GM10248 (cell line): ENCODE measurements around the gene WFS1.

Experiments used
- CTCF ChIA-PET: fragments of 300-600 bp; sonication (Branson Sonifier 250); formaldehyde crosslinking; extraction: SDS; loops from one replicate; lab custom pipeline; 2021; ENCODE audit warnings: antibody characterized with exemption; lab: Yijun Ruan, JAX
- POLR2A ChIA-PET: fragments of 350-650 bp; sonication (Branson Sonifier 250); formaldehyde crosslinking; extraction: SDS; loops from one replicate; lab custom pipeline; 2020; ENCODE audit warnings: antibody characterized with exemption; lab: Yijun Ruan, JAX
- DNase-seq: peaks from one replicate; pipeline ENCODE4 v3.0.0; 2012; ENCODE audit errors: extremely low spot score
- TF ChIP-seq, protein P1 (sequence below): IDR thresholded peaks from 2 replicates; pipeline ENCODE4 v1.5.1; 2012; ENCODE audit warnings: mild to moderate bottlenecking, low read depth; ENCODE audit errors: extremely low read depth, missing control alignments, control extremely low read depth

The WFS1 gene

DNA sequence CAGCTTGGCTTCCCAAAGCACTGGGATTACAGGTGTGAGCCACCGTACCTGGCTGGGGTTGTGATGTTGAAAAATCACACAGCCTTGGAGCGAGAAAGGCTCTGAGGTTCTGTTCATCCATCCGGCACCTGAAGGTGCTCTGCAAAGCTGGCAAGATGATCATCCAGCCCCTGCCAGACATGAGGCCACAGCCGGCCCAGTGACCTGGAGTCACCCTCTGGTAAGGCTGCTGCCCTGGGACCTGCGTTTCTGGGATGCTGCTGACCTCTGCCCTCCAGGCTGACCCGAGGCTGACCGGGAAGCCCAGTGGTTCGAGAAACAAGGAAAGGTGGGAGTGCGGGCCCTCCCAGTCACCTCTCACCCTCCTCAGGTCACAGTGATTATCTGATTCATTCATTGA lies 13.5 kb upstream of the WFS1 start:
- TF ChIP-seq, protein P1, sequence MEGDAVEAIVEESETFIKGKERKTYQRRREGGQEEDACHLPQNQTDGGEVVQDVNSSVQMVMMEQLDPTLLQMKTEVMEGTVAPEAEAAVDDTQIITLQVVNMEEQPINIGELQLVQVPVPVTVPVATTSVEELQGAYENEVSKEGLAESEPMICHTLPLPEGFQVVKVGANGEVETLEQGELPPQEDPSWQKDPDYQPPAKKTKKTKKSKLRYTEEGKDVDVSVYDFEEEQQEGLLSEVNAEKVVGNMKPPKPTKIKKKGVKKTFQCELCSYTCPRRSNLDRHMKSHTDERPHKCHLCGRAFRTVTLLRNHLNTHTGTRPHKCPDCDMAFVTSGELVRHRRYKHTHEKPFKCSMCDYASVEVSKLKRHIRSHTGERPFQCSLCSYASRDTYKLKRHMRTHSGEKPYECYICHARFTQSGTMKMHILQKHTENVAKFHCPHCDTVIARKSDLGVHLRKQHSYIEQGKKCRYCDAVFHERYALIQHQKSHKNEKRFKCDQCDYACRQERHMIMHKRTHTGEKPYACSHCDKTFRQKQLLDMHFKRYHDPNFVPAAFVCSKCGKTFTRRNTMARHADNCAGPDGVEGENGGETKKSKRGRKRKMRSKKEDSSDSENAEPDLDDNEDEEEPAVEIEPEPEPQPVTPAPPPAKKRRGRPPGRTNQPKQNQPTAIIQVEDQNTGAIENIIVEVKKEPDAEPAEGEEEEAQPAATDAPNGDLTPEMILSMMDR, result no peak
- DNase-seq, result no peak
- CTCF ChIA-PET, result interaction anchor here (1.3 to 18.6 kb wide), 5 partner anchors 8 to 258 kb away, joined by 3 to 514 read pairs (median 7); partner anchors contain the start of gene JAKMIP1
- POLR2A ChIA-PET, result no interaction called here

DNA sequence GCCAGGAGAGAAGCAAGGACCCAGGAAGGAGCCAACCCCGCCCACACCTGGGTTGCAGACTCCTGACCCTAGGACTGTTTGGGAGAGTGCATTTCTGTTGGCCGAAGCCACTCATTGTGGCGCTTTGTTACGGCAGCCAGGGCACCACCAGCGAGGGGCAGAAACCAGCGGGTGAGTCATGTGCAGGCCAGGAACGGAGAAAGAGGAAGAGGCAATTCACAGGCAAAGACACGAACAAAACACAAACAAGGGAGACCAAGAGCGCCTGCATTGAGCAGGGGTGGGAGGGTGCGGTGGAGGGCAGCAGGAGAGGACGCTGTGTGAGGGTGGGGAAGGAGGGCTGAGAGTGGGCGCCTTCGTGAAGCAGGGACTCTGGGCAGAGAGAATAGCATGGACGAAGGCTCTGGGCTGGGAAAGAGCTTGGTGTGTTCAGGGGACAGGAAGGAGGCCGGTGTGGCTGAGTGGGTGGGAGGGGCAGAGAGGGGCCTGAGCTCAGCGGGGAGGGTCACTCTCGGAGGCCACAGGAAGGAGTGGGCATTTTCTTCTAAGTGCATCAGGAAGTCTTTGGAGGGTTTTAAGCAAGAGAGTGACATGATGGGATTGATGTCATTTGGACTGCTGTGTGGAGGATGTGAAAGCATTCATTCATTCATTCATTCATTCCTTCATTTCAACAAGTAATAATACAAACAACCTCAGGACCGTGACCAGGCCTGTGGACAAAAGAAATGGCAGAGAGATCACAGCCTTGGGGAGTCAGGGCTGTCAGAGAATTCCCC lies 12.2 kb upstream of the WFS1 start:
- POLR2A ChIA-PET, result no interaction called here
- TF ChIP-seq, protein P1, result no peak

DNA sequence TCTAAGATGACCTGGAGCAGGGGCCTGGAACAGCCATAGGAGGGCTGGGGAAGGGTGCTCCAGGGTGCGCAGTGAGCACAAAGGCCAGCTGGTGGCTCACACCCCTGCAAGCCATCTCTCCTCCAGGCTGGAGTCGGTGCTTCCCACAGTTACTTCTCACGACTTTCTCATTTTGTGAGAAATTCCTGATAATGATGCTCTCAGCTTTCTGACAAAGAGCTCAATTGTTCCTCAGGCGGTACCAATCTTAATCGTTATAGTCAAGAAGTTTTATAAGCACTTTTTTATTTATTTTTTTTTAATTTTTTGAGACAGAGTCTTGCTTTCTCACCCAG lies 11.7 kb upstream of the WFS1 start:
- POLR2A ChIA-PET, result no interaction called here
- CTCF ChIA-PET, result interaction anchor here (0.8 to 18.6 kb wide), 3 partner anchors 7 to 70 kb away, joined by 3 to 514 read pairs (median 94); no protein-coding TSS in a partner anchor
- TF ChIP-seq, protein P1, result no peak

More for the DNA sequence above, 12.2 kb upstream of the WFS1 start:
- DNase-seq, result no peak
- CTCF ChIA-PET, result interaction anchor here (0.8 to 18.6 kb wide), 4 partner anchors 6 to 258 kb away, joined by 3 to 514 read pairs (median 48); no protein-coding TSS in a partner anchor

DNA sequence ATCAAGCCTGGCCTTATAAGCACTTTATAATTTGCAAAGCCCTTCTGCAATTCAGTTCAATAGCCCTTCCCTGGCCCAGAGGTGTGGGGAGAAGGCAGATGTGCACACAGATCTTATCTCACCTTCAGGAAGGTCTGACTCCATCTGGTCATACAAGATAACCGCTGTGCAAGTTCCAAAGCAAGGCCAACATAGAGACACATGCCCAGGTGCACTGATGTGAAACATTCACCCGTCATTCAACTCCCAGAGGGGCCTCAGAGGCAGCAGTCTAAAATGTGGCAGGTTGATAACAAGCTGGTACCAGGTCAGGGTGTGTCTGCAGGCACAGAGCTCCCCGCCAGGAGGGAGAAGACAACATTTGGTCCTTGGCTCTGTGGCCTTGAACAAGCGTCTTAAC lies 10.9 kb upstream of the WFS1 start:
- CTCF ChIA-PET, result interaction anchor here (0.8 to 18.6 kb wide), 4 partner anchors 8 to 70 kb away, joined by 3 to 514 read pairs (median 48); no protein-coding TSS in a partner anchor
- POLR2A ChIA-PET, result no interaction called here
- DNase-seq, result no peak
- TF ChIP-seq, protein P1, result no peak

More for the DNA sequence above, 11.7 kb upstream of the WFS1 start:
- DNase-seq, result no peak

DNA sequence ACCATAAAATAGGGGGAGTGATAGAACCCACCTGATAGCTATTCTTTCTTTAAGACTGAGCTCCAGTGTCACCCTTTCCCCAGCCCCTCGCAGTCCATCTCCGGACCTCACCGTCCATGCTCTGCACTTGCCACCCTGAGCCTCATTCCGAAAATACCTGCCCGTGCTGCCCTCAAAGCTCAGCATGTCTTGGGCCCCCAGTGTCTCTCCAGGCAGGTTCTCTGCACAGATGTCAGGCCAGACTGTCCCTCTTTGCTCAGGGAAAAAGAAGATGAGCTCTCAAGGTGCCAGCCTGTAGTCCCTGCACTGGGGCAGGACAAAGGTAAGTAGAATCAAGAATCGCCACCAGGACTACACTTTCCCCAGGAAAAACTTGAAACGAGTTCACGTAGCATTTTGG lies 9.8 kb upstream of the WFS1 start:
- TF ChIP-seq, protein P1, result no peak
- CTCF ChIA-PET, result interaction anchor here (1.2 to 18.6 kb wide), 5 partner anchors 9 to 76 kb away, joined by 3 to 514 read pairs (median 4); no protein-coding TSS in a partner anchor
- POLR2A ChIA-PET, result interaction anchor here (0.6 kb wide), 1 partner anchor 28 kb away, joined by 4 read pairs; no protein-coding TSS in a partner anchor
- no peak for DNase-seq

DNA sequence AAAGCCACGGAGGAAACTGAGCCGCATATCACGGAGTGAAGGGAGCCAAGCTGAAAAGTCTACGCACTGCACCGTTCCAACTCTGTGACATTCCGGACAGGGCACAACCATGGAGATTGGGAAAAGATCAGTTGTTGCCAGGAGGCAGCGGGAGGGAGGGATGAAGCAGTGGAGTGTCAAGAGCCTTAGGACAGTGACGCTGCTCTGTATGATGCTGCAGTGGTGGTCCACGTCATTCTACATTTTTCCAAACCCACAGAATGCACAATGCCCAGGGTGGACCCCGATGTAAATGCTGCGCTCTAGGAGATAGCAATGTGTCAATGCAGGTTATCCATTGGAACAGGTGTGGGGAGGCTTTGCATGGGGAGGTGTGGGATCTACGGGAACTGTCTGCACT lies 7.5 kb upstream of the WFS1 start:
- TF ChIP-seq, protein P1, result no peak
- POLR2A ChIA-PET, result no interaction called here
- CTCF ChIA-PET, result interaction anchor here (2.2 to 18.6 kb wide), 3 partner anchors 11 to 66 kb away, joined by 5 to 514 read pairs (median 94); no protein-coding TSS in a partner anchor
- no peak for DNase-seq
